Astrocyte of the cerebellum (primary cell): Measurements from ENCODE around the gene IGSF21.

Experiments used
- DNase-seq: peaks from one replicate; pipeline ENCODE4 v3.0.0-alpha.2; 2011; ENCODE audit warnings: low read depth
- H3K4me3 ChIP-seq: 2 replicates; pipeline ENCODE4 v1.5.1; 2011; ENCODE audit warnings: mild to moderate bottlenecking, low read depth, low read length, moderate library complexity
- CTCF ChIP-seq: IDR thresholded peaks from 2 replicates; pipeline ENCODE4 v1.5.1; 2012; ENCODE audit warnings: low read length, low read depth, moderate library complexity, mild to moderate bottlenecking; ENCODE audit errors: missing control alignments
- in situ Hi-C: cut with HindIII; loops from 2 replicates; pipeline ENCODE4 v1.10.0; 2017; ENCODE audit warnings: low sequenced_read_pairs

IGSF21 gene

GRCh38 chr1:18166929-18167328 is 59.3 kb downstream of the IGSF21 start:
- H3K4me3 ChIP-seq = no peak overlapping the region
- TF ChIP-seq CTCF = no peak
- in situ Hi-C loops = no loop called here
- DNase-seq = no peak

- no peak overlapping the region for H3K4me3 ChIP-seq
- DNase-seq = no peak
- no peak for TF ChIP-seq CTCF
- in situ Hi-C loops = no loop called here
Measured at GRCh38 chr1:18170444-18170843, 62.8 kb downstream of the IGSF21 start.

GRCh38 chr1:18174037-18174436 is 66.4 kb downstream of the IGSF21 start:
- no peak overlapping the region for H3K4me3 ChIP-seq
- no peak for TF ChIP-seq CTCF
- in situ Hi-C loops = no loop called here
- no peak for DNase-seq

- no peak for TF ChIP-seq CTCF
- no peak overlapping the region for H3K4me3 ChIP-seq
- DNase-seq = no peak
- in situ Hi-C loops = no loop called here
Measured at GRCh38 chr1:18175051-18175450, 67.5 kb downstream of the IGSF21 start.

GRCh38 chr1:18175530-18176377 is 68.2 kb downstream of the IGSF21 start:
- in situ Hi-C loops = no loop called here
- H3K4me3 ChIP-seq = no peak overlapping the region
- no peak for TF ChIP-seq CTCF
- no peak for DNase-seq

GRCh38 chr1:18176619-18177018 is 69.0 kb downstream of the IGSF21 start:
- no peak overlapping the region for H3K4me3 ChIP-seq
- in situ Hi-C loops = no loop called here
- DNase-seq = no peak
- no peak for TF ChIP-seq CTCF
